HG03196 (cell line): ENCODE measurements around the gene AZGP1.
A peak's percentile ranks its signal among the peaks of the same experiment; 100 is the strongest.
"Not testable (repeated sequence)": the region's sequence is repeated elsewhere in the genome, so short reads cannot be mapped to it uniquely, and the experiment has no call there.

Source experiments
- ATAC-seq: cut with Tn5 transposase; IDR thresholded peaks from one replicate; pipeline ENCODE4 v1.9.1; 2021; ENCODE audit not compliant: unreplicated experiment

AZGP1 gene

GRCh38 chr7:99952649-99953048 is 23.2 kb downstream of the AZGP1 start:
- not testable (repeated sequence) for ATAC-seq

GRCh38 chr7:99950819-99951218 is 25.0 kb downstream of the AZGP1 start:
- not testable (repeated sequence) for ATAC-seq

DNA sequence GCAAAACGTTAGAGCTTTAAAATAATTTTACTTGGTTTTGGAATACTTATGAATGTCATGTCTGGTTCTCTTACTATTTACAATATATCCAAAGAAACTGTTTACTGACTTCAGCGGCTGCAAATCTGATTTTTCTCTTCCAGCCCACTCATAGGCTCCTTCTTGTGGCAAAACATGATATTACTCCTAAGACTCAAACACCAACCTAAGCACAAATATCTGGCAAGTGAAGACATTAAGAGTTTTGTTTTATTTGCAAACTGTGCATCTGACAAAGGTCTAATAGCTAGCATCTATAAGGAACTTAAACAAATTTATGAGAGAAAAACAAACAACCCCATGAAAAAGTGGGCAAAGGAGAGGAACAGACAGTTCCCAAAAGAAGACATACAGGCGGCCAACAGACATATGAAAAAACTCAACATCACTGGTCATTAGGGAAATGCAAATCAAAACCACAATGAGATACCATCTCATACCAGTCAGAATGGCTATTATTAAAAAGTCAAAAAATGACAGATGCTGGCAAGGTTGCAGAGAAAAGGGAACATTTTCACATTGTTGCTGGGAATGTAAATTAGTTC is 26.1 kb downstream of the AZGP1 start:
- no peak for ATAC-seq

GRCh38 chr7:99947608-99948007 is 28.2 kb downstream of the AZGP1 start:
- ATAC-seq = no peak

DNA sequence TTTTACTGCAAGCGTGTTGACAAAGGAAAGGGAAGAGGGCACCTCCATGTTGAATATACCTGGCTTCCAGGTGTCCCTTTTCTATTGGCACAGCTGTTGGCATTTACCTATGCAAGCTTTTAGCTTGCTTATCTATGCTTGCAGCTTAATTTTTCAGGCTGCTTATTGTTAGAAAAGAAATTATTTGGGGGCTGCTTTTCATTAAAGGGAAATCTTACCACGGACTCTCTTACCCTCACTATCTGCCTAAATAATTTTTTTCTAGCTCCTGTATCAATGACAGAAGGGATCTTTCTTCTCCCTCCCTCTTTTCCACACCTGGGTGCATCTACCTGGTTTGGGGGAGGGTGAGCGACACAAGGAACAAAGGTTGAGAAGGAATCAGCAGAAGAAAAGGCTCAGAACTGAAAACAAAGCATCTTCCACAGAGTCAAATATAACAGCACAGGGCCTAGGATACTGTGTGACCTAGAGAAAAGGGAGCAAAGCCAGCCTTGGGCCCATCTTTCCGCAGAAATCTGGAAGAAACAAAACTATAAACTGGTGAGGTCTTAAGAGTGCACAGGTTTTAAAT is 31.2 kb downstream of the AZGP1 start:
- no peak for ATAC-seq

GRCh38 chr7:99943641-99944496 is 32.0 kb downstream of the AZGP1 start:
- ATAC-seq = no peak

DNA sequence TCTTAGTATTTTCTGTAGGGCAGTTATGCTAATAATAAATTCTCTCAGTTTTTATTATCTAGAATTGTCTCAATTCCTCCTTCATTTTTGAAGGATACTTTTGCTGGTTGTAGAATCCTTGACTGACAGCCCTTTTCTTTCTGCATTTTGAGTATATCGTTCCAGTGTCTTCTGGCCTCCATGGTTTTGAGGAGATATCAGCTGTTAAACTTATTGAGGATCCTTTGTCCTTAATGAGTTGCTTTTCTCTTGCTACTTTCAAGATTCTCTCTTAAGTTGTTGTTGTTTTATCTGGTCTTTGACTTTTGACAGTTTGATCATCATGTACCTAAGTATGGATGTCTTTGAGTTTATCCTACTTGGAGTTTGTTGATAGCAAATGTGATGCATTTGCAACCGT is 37.5 kb downstream of the AZGP1 start:
- ATAC-seq = no peak

DNA sequence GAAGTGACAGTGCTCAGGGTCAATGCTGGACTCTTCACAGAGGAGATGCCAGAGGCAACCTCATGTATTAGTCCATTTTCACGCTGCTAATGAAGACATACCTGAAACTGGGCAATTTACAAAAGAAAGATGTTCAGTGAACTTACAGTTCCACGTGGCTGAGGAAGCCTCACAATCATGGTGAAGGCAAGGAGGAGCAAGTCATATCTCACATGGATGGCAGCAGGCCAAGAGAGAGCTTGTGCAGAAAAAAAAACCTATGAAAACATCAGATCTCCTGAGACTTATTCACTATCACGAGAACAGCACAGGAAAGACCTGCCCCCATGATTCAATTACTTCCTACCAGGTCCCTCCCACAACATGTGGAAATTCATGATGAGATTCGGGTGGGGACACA is 40.8 kb downstream of the AZGP1 start:
- ATAC-seq = not testable (repeated sequence)

GRCh38 chr7:99930376-99930775 is 45.5 kb downstream of the AZGP1 start:
- no peak for ATAC-seq

DNA sequence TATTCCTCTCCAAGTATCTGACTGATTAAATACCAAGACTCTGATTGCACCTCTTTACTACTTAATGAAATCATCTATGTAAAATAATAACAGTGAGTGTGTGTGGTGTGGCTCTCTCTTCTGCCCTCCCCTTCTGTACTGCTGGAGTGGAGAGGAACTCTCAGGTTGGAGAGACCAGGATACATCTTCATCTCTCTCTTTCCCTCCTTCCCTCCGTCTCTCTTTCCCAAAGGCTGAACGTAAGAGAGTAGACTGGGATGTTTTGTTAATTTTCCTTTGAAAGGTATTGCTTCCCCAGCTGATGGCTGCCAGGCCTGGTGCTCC is 46.1 kb downstream of the AZGP1 start:
- no peak for ATAC-seq

GRCh38 chr7:99928994-99929729 is 46.7 kb downstream of the AZGP1 start, which contains the start of gene GJC3:
Gene GJC3 (minus strand): TSS chr7:99929620. CDS start chr7:99929620, 0 bp downstream.
- ATAC-seq = no peak

DNA sequence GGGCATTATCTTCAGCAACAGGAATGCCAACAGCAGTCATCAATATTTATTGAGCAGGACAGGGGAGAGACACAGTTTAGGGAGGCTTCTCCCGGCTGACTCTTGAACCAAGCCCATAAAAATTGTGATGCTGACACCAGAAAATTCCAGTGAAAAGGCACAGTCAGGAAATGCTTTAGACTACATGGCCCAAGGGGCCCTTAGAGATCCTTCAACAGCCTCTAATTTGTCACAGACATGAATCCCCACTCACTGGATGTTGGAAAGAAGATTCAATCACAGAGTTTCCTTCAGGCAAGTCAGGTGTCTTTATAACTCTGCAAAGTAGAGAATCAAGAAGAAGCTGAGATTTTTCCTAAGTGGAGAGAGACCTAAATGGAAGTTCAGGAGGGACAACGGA is 47.6 kb downstream of the AZGP1 start:
- no peak for ATAC-seq

DNA sequence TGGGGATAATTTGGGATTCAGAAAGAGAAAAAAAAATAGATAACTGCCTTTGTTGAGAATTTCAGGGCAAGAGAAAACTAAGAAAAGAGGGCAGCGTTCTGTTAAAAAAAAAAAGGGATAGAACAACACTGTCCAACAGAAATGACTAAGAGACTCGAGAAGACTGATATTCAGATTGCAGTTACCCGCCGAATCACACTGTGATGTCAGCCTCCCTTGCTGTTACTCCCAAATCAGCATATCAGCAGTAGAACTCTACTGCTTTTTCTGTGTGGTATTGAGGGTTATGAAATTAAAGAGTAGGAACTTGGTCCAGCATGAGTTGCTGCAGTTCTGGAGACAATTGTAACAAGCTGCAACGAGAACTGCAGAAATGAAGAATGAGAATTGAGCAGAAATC is 48.3 kb downstream of the AZGP1 start:
- ATAC-seq = no peak

- no peak for ATAC-seq
These were observed 49.5 kb downstream of the AZGP1 start for GRCh38 chr7:99926321-99926720.

DNA sequence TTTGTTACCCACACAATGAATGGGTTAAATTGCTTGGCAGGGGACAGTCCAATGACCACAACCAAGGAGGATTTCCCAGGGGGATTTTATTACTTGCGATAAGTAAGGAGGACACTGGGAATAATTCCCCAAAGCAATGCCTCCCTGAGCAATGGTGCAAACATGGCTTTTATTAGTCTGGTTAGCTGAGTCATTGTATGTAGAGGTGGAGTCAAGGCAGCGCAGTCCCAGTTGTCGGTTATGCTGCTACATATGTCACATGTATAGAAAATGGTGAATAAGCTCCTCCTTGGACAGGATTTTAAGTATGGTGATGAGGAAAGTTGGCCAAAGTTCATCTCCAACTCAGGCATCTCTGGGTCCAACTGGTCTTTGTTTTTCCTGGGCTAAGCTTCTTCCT is 52.6 kb downstream of the AZGP1 start:
- no peak for ATAC-seq

GRCh38 chr7:99920149-99920548 is 55.7 kb downstream of the AZGP1 start:
- ATAC-seq = no peak

GRCh38 chr7:99919814-99920112 is 56.1 kb downstream of the AZGP1 start:
- ATAC-seq = no peak

DNA sequence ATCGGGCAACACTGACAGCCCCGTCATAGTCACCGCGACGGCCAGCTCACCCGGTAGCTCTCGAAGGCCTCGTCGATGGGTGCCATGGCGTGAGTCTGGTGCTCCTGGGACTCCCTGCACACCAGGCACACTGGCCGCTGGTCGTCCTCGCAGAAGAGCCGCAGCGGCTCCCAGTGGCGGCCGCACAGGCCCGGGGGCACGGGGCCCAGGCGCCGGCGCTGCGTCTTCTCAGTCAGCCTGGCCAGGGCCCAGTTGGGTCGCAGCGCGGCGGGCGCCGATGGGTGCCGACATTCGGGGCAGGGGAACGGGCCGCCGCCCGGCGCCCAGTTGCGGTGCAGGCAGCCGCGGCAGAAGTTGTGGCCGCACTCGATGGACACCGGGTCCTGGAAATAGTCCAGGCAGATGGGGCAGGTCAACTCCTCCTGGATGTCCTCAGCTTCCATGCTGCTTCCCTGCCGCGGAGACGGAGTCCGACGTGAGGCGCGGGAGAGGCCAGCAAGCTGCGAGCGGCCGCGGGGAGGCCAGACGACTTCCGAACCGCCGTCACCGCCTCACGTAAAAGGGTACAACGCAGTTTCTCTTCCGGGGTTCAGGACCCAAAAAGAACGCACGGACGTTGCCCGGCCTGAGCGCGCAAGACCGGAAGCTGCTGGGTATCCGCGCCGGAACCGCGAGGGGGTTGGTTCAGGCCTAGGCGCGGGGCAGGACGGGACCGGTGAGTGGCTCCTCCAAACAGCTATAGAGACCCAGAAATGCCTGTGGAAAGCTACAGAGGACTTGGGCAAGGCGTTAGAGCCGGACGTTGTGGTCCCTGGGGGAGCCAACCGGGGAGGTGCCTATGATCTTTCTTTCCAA is 56.6 kb downstream of the AZGP1 start, which contains the start of gene TRIM4:
Gene TRIM4, minus strand, starts transcription at position 572 of the 855 bp plus-strand sequence. Its CDS starts 129 bp downstream, at position 443.
- ATAC-seq = peak; percentile 89
